HG03039 (cell line): ENCODE measurements around the gene NINL.
"Not testable (repeated sequence)": the region's sequence is repeated elsewhere in the genome, so short reads cannot be mapped to it uniquely, and the experiment has no call there.

Experiments
- ATAC-seq: cut with Tn5 transposase; IDR thresholded peaks from one replicate; pipeline ENCODE4 v1.9.1; 2021; ENCODE audit warnings: mild to moderate bottlenecking, moderate library complexity; ENCODE audit not compliant: unreplicated experiment

NINL gene

GRCh38 chr20:25561771-25562170 is 23.6 kb downstream of the NINL start:
- not testable (repeated sequence) for ATAC-seq

GRCh38 chr20:25553819-25554296 is 31.5 kb downstream of the NINL start:
- ATAC-seq = no peak

GRCh38 chr20:25552977-25553376 is 32.4 kb downstream of the NINL start:
- ATAC-seq = no peak

- no peak for ATAC-seq
Measured at GRCh38 chr20:25551413-25552215, 33.7 kb downstream of the NINL start.

- ATAC-seq = not testable (repeated sequence)
Measured at GRCh38 chr20:25550645-25551337, 34.5 kb downstream of the NINL start.

GRCh38 chr20:25549843-25550477 is 35.4 kb downstream of the NINL start:
- ATAC-seq = no peak

GRCh38 chr20:25549172-25549773 is 36.1 kb downstream of the NINL start:
- no peak for ATAC-seq

- no peak for ATAC-seq
Measured at GRCh38 chr20:25548613-25549086, 36.7 kb downstream of the NINL start.

- ATAC-seq = no peak
Measured at GRCh38 chr20:25547999-25548398, 37.3 kb downstream of the NINL start.

GRCh38 chr20:25547063-25547462 is 38.3 kb downstream of the NINL start:
- ATAC-seq = no peak

- no peak for ATAC-seq
Measured at GRCh38 chr20:25546048-25546447, 39.3 kb downstream of the NINL start.

GRCh38 chr20:25545171-25545570 is 40.2 kb downstream of the NINL start:
- no peak for ATAC-seq

GRCh38 chr20:25544734-25545133 is 40.6 kb downstream of the NINL start:
- no peak for ATAC-seq

- ATAC-seq = no peak
Measured at GRCh38 chr20:25544311-25544710, 41.0 kb downstream of the NINL start.

- ATAC-seq = no peak
Measured at GRCh38 chr20:25543068-25543467, 42.3 kb downstream of the NINL start.

GRCh38 chr20:25541676-25542075 is 43.7 kb downstream of the NINL start:
- ATAC-seq = no peak

- ATAC-seq = peak; percentile 49
Measured at GRCh38 chr20:25539742-25540672, 45.3 kb downstream of the NINL start.

GRCh38 chr20:25538838-25539665 is 46.3 kb downstream of the NINL start:
- peak; percentile 41 for ATAC-seq

GRCh38 chr20:25537890-25538289 is 47.4 kb downstream of the NINL start:
- no peak for ATAC-seq
